NCI-H187 treated with DMSO at 0.1 percent for 48 hours (cell line): ENCODE data around the gene WDR33.
"Not testable (repeated sequence)": the region's sequence is repeated elsewhere in the genome, so short reads cannot be mapped to it uniquely, and the experiment has no call there.

ENCODE experiments used
- DNase-seq: peaks from one replicate; lab custom pipeline; 2025; lab: John Stamatoyannopoulos, UW

Gene WDR33

DNA sequence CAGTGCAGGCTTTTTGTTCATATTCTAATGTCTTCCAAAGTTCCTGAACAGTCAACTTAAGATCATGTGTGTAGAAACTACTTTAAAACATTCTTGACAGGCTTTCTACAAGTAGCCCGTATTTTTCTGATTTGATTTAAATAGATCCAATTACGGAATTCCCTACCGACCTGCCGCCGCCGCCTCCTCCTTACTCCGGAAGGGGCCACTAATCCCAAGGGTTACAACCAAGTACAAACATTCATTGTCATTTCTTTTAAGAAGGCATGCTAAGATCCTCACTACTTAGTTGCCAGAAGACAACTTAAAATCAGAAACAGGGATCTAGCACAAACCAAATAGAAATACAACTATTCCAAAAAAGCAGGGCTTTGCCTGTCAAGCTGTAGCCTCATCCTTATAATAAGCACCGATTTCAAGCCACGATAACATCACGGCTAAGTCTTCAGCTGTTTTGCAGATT, 784 bp downstream of the WDR33 start:
- no peak for DNase-seq

DNA sequence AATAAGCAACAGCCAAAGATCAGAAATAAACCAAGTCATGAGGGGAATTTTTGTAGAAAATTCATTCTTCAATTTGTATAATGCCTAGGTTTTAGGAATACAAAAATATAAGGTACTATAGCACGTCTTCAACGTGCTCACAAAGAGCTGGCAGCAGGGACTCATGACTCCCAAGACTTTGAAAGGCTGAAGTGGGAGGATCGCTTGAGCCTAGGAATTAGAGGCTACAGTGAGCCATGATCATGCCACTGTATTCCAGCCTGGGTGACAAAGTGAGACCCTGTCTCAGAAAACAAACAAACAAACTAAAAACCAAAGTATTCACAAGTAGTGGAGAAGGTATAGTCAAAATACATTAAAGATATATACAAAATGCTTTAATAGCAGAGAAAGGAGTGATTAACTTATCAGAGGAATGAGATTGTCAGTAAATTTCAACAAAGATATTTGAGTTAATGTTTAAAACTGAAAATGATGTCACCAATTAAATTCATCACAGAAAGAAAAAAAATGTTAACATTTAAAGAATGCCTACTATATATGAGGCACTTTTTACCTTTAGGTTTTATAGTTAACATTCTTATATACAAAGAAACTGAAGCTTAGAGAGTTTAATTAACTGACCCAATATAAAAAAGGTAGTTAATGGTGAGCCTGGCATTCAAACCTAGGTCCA, 3.2 kb downstream of the WDR33 start:
- no peak for DNase-seq

DNA sequence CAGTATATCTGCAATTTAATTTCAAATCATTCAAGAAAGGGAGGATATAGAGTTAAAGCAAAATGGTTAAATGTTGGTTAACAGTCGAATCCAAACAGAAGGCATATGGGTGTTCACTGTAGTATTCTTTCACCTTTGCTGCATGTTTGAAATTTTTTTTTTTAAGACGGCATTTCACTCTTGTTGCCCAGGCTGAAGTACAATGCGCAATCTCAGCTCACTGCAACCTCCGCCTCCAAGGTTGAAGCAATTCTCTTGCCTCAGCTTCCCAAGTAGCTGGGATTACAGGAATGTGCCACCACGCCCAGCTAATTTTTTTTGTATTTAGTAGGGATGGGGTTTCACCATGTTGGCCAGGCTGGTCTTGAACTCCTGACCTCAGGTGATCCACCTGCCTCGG, 4.1 kb downstream of the WDR33 start:
- DNase-seq = not testable (repeated sequence)

DNA sequence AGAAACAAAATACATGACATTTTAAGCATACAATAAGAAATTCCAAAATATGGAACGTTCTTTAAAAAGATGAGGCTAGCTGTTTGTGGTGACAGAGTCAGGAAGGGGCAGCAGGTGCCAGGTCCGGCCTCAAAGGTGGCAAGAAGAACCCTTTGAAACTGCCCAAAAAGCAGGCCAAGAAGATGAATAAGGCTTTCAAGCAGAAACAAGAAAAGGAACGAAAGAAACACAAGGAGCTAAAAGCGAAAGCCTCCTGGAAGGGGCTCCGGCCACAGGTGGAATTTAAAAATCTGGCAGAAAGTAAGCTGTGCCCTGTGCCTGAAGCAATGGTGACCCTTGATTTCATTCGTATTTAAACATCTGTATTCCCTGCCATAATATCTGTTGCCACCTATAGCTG, 5.5 kb downstream of the WDR33 start:
- no peak for DNase-seq

DNA sequence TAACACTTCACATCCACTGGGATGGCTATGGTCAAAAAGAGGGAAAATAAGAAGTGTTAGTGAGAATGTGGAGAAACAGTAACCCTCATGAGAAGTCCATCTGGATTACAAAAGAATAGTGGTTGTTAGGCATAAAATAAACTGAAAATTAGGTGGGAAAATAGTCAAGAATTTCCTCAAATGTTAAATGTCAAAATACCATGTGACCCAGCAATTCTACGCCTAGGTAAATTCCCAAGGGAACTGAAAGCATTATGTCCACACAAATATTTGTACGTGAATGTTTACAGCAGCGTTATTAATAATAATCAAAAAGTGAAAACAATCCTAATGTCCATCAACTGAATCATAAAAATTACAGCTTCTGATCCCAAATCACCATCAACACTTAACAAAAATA, 11.0 kb downstream of the WDR33 start:
- DNase-seq = no peak

DNA sequence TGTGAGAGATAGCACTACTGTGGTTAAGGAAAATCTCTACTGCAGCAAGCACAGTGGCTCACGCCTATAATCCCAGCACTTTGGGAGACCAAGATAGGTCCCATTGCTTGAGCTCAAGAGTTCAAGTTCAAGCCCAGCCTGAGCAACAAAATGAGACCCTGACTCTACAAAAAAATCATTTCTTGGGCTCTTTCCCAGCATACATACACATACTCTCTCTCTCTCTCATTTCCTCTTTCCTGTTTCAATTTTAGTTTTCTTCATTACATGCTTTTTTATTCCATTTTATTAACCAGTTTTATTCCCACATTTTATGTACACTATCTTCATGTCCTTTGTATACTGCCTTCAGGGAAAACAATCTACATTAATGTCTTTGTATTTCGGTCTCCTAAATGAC, 14.6 kb downstream of the WDR33 start:
- DNase-seq = no peak

DNA sequence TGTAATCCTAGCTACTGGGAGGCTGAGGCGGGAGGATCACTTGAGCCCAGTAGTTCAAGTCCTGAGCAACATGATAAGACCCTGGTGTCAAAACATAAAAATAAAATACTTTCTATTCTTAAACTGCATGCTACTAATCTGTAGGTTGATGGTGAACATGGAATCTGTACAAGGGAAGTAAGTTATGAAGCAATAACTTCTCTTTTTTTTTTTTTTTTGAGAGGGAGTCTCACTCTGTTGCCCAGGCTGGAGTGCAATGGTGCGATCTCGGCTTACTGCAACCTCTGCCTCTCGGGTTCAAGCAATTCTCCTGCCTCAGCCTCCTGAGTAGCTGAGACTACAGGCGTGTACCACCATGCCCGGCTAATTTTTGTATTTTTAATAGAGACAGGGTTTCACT, 16.1 kb downstream of the WDR33 start:
- DNase-seq = not testable (repeated sequence)

DNA sequence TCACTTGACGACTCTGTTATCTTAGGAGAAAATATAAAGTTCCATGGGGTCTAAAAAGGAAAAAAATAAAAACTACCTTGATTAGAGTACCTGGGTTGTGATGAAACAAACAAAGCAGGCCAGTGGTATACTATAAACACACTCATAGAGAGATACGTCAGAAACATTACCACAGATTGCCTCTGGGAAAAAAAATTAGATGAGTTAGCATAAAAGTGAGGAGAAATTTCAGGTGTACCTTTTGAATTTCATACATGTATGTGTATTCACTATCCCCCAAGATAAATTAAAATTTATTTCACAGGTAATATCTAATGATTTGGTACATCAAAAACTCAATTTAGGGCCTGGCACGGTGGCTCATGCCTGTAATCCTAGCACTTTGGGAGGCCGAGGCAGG, 18.2 kb downstream of the WDR33 start:
- DNase-seq = no peak

DNA sequence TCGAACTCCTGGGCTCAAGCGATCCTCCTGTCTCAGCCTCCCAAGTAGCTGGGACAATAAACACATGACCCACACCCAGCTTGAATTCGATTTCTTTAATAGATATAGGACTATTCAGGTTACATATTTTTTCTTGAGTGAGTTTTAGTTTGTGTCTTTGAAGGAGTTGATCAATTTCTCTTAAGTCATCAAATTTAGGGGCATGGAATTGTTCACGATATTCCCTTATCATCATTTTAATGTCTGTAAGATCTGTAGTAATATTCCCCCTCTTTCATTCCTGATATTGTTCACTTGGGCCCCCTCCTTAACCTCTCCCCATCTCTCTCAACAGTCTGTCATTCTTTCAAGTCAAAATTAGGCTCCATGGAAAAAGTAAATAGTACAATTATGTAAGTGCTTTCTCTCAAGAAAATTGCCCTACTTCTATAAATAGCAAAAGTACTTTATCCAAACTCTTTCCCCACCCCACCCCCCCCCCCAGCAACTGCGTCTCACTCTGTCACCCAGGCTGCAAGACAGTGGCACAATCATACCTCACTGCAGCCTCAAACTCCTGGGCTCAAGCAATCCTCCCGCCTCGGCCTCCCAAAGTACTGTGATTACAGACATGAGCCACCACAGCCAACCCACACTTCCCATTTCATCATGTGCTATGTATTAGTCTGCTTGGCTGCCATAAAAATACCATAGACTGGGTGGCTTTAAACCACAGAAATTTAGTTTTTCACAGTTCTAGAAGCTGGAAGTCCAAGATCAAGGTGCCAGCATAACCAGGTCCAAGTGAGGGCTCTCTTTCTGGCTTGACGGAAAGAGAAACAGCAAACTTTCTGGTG, 20.1 kb downstream of the WDR33 start:
- no peak for DNase-seq

DNA sequence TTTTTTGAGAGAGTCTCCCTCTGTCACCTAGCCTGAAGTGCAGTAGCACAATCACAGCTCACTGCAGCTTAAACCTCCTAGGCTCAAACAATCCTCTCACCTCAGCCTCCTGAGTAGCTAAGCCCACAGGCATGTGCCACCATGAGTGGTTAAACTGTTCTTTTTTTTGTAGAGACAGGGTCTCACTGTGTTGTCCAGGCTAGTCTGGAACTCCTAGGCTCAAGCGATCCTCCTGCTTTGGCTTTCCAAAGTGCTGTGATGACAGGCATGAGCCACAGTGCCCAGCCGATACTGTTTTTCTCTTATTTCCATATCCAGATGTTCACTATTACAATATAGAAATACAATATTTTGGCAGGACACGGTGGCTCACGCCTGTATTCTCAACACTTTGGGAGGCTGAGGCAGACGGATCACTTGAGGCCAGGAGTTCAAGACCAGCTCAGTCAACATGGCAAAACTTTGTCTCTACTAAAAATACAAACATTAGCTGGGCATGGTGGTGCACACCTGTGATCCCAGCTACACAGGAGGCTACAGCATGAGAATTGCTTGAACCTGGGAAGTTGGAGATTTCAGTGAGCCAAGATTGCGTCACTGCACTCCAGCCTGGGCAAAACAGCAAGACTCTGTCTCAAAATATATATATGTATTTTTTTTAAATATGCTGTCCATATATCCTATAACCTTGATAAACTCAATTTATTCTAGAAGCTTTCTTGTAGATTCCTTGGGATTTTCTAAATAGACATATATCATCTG, 24.7 kb downstream of the WDR33 start:
- DNase-seq = no peak

DNA sequence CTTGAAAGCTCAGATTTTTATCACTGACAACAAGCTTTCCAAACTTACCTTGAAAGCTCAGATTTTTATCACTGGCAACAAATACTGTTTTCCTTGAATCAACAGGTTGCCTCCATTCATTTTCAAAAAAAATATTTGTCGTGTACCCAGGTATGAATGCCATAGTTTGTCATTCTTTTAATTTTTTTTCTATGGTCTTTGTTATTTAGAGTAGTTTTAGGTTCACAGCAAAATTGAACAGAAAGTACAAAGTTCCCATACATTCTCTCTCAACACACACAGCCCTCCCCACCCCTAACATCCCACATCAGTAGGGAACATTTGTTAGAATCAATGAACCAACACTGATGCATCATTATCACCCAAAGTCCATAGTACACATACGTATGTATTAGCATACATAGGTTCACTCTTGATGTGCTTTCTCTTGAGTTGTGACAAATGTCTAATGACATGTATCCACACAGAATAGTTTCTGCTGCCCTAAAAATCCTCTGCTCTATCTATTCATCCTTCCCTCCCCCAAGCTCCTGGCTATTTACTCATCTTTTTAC, 25.9 kb downstream of the WDR33 start:
- DNase-seq = no peak

DNA sequence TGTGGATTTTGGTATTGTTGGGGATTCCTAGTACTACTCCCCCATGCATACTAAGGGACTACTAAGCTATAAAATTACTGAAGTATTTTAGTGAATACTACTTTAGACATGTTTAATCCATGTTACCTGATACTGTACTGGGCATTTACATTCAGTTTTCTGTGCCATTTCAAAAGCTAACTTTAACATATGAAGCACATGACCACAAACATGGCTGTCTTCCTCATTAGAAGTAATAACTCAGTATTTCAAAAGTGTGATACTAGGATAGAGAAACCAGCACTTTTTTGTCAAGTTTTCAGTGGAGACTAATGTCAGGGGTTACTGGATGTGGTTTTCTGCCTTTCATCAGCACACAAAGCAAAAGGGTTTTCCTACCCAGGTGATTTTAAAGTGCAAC, 27.9 kb downstream of the WDR33 start:
- no peak for DNase-seq

DNA sequence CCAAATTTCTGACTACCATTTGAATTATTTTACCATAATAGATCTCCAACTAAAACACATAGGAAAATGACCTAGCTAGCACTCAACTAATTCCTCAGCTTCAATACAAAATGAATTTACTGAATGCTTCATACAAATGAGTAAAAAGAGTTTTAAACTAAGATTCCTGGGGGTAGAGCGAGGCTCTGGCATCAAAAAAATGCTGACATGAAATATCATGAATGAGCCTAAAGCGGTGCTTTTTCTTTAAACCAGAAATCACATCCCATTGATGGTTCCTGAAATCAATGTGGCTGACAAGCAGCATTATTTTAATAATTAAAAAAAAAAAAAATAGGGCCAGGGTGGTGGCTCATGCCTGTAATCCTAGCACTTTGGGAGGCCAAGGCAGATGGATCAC, 32.1 kb downstream of the WDR33 start:
- no peak for DNase-seq

DNA sequence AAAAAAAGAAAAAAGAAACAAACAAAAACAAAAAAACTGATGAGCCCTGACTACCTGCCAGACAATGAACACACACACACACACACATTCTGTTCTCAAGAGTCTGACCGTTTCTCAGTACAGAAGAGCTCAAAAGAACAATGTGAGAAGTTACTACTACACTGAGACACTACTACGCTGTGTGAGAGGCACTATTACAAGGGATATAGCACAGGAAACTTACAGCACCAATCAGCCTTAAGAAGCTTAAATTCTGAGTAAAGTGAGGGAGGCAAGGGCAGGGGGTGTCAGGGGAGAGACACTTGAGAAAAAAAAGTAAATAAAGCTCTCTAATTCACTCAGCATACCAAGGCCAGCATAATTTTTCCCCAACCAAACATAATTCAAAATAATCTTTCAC, 32.5 kb downstream of the WDR33 start:
- DNase-seq = no peak

DNA sequence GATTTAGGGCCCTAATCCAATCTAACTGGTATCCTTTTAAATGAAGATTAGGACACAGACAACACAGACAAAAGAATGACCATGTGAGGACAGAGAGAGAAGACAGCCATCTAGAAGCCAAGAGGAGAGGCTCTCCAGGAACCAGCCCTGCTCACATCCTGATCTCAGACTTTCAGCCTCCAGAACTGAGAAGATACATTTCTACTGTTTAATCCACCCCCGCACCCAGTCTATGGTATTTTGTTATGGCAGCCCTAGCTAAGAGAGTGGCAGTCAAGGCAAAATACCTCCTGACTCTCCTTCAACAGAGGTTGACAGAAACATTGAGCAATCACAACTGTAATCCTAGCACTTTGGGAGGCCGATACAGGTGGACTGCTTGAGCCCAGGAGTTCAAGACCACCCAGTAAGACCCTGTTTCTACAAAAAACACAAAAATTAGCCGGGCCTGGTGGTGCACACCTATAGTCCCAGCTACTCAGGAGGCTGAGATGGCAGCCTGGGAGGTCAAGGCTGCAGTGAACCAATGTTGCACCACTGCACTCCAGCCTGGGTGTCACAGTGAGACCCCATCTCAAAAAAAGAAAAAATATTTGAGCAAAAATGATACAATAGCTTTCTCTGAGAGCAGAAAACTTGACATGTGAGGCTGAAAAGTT, 34.7 kb downstream of the WDR33 start:
- DNase-seq = no peak

DNA sequence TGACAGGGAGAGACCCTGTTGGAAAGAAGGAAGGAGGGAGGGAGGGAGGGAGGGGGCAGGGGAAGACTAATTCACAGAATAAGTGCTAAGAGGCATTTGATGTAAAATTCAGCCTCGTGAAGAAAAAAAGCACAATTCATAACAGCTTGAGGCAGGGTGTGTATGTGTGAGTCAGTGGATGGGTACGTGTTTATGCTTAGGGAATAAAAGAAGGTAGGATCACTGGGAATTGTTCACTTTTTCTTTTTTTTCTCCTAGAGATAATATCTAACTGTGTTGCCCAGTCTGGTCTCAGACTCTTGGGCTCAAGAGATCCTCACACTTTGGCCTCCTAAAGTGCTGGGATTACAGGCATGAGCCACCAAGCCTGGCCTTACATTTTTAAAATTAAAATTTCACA, 39.2 kb downstream of the WDR33 start:
- DNase-seq = no peak

DNA sequence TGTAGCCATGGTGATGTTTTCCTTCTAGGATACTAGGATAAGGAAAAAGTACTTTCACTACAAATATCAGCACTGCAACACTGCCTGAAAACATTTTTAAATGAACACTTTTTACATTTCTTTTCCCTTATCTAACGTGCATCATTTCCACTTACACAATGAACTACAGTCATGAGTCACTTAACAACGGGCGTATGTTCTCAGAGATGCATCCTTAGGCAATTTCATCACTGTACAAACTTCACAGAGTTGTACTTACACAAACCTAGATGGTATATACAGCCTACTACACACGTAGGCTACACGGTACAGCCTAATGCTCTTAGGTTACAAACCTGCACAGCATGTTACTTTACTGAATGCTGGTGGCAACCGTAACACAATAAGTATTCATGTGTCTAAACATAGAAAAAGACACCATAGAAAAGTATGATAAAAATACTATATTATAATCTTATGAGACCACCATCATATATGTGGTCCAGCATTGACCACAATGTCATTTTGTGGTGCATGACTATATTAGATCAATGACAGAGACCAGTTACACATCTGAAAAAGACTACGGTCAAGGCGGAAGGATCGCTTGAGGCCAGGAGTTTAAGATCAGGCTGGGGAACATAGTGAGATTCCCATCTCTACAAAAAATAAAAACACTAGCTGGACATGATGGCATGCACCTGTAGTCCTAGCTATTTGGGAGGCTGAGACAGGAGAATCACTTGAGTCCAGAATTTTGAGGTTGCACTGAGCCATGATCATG, 39.8 kb downstream of the WDR33 start:
- DNase-seq = no peak

DNA sequence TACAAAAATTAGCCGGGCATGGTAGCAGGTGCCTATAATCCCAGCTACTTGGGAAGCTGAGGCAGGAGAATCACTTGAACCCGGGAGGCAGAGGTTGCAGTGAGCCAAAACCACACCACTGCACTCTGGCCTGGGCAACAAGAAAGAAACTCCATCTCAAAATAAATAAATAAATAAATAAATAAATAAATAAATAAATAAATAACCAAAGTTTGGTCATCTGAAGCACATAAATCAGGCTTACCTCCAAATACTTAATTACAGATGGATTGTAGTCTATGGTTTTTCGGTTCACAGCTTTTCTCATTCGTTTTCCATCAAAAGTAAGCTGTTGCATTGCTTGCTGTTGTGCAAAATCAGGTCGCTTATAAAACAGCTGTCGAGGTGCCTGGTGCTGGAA, 40.4 kb downstream of the WDR33 start:
- DNase-seq = not testable (repeated sequence)

DNA sequence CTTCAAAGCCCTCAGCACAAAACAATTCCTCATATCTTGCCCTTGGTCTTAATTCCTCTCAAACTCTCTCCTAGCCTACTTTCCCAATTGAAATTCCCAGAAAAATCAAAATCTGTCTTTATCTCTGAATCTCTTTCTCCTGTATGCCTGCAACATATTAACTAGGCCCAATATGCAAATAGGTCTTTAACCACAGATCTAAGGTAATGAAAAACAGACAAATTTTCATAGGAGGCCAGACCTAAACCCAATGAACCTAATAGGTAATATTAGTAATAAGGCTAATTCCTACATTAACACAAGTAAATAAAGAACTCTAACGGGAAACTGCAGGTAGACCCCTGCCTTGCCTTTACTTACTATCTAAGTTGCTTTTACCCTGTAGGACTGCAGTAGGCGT, 41.4 kb downstream of the WDR33 start:
- DNase-seq = no peak

DNA sequence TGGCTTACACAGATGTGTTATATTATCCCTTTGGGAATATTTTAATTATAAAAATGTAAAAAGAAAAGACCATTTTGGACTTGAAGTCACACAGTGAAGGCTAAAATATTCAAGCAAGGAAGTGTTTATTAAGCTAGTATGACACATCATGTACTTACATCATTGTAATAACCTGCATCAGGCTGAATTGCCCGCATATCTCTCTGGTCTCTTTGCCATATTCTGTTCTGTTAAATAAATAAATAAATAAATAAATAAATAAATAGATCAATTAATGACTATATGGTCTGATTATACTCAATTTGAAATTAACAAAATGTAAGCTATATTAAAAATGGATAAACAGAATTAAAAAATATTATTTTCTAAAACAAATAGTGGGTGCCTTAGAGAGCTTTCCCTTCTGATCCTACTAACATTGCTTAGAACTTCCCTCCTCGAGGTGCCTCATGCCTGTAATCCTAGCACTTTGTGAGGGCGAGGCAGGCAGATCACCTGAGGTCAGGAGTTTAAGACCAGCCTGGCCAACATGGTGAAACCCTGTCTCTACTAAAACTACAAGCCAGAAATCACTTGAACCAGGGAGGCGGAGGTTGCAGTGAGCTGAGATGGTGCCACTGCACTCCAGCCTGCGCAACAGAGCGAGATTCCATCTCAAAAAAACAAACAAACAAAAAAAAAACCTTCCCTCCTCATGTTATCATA, 42.0 kb downstream of the WDR33 start:
- DNase-seq = no peak

DNA sequence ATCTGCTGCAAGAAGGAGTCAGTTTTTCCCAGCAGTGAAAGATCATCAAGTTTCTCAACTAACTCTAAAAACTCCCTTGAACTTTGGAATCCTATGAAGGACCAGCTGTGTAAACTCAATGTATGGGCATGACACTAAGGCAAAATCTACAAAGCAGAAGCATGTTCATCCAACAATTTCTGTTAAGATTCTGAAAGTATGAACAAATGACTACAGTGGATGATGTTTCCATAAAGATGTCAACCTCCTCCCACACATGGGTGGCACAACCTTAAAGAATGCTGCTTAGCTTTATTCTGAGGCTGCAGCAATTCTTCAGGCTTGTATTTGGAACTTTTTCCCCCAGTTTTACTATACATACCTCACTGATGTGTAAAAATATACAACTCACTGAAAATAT, 47.2 kb downstream of the WDR33 start:
- no peak for DNase-seq
